Lower leg skin (tissue), 3 donors: ENCODE measurements around the gene ZNF749.

Experiments
- CTCF ChIP-seq, 3 donors: fragments of 450-650 bp; IDR thresholded peaks; one replicate each; pipeline ENCODE4 v1.5.1; 2016; ENCODE audit warnings: antibody characterized with exemption in 3 of 3, mild to moderate bottlenecking in 3 of 3, moderate library complexity in 2 of 3
- POLR2A ChIP-seq, 2 donors: fragments of 450-650 bp; IDR thresholded peaks; one replicate each; pipeline ENCODE4 v1.6.1; 2016 to 2017; ENCODE audit warnings: antibody characterized with exemption in 2 of 2, mild to moderate bottlenecking in 1 of 2, moderate library complexity in 1 of 2

GRCh38 chr19:57473646-57474045 lies 38.5 kb downstream of the ZNF749 start:
- TF ChIP-seq CTCF (IDR thresholded peaks at IDR 0.05) (no peak), POLR2A (IDR thresholded peaks at IDR 0.05) (no peak)
